CD4-positive, alpha-beta memory T cell (primary cell): ENCODE results near the gene SLC35G4. TPM values are rescaled to one million over a fixed set of nuclear protein-coding genes. Genes with fewer than 3 reads are reported as not detected.

Experiments used
- CTCF ChIA-PET: fragments of 350-600 bp; sonication (Branson Sonifier 250); formaldehyde crosslinking; loops from one replicate; lab custom pipeline; 2021; ENCODE audit warnings: inconsistent platforms; ENCODE audit not compliant: partially characterized antibody; lab: Charles Lee
- POLR2A ChIA-PET: fragments of 350-600 bp; sonication (Branson Sonifier 250); formaldehyde crosslinking; loops from one replicate; lab custom pipeline; 2021; ENCODE audit not compliant: partially characterized antibody; lab: Charles Lee
- DNase-seq, 5 donors: peaks; one replicate each; pipeline versions ENCODE4 v3.0.0 to v3.0.0-alpha.2; 2020 to 2022; ENCODE audit warnings: mixed read lengths in 1 of 5
- H3K27ac ChIP-seq: one replicate; pipeline ENCODE4 v1.7.0; 2013; ENCODE audit warnings: low read depth, low read length
- H3K27me3 ChIP-seq: 2 replicates; pipeline ENCODE4 v1.7.0; 2013; ENCODE audit warnings: mild to moderate bottlenecking, low read length, moderate library complexity; ENCODE audit not compliant: insufficient read depth
- H3K36me3 ChIP-seq: 2 replicates; pipeline ENCODE4 v1.7.0; 2013; ENCODE audit warnings: mild to moderate bottlenecking, low read length, moderate library complexity; ENCODE audit not compliant: insufficient read depth
- H3K4me1 ChIP-seq: 2 replicates; pipeline ENCODE4 v1.7.0; 2013; ENCODE audit warnings: mild to moderate bottlenecking, low read length, moderate library complexity; ENCODE audit not compliant: insufficient read depth
- H3K4me3 ChIP-seq, 2 donors: one replicate each; pipeline ENCODE4 v1.7.0; 2013; ENCODE audit warnings: low read length in 2 of 2, mild to moderate bottlenecking in 1 of 2
- H3K9me3 ChIP-seq, 2 donors: one replicate each; pipeline ENCODE4 v1.7.0; 2013; ENCODE audit warnings: low read length in 2 of 2, control low read depth in 1 of 2; ENCODE audit not compliant: control insufficient read depth in 1 of 2
- H3K27ac Mint-ChIP-seq, 7 donors: one replicate each; pipeline ENCODE4 v1.8.0; 2020 to 2021; ENCODE audit warnings: mixed read lengths in 7 of 7, mild to moderate bottlenecking in 6 of 7, inconsistent platforms in 3 of 7, moderate library complexity in 3 of 7
- H3K27me3 Mint-ChIP-seq, 2 donors: one replicate each; pipeline ENCODE4 v1.8.0; 2020 to 2021; ENCODE audit warnings: mixed read lengths in 2 of 2
- H3K36me3 Mint-ChIP-seq, 2 donors: one replicate each; pipeline ENCODE4 v1.8.0; 2020 to 2021; ENCODE audit warnings: mixed read lengths in 2 of 2, inconsistent platforms in 1 of 2, mild to moderate bottlenecking in 1 of 2
- H3K4me1 Mint-ChIP-seq, 4 donors: one replicate each; pipeline ENCODE4 v1.8.0; 2020 to 2021; ENCODE audit warnings: mixed read lengths in 4 of 4, mild to moderate bottlenecking in 1 of 4
- H3K4me3 Mint-ChIP-seq, 8 donors: one replicate each; pipeline ENCODE4 v1.8.0; 2020 to 2021; ENCODE audit warnings: mixed read lengths in 8 of 8, mild to moderate bottlenecking in 7 of 8, moderate library complexity in 6 of 8, inconsistent platforms in 3 of 8
- H3K9me3 Mint-ChIP-seq, 8 donors: one replicate each; pipeline ENCODE4 v1.8.0; 2020 to 2021; ENCODE audit warnings: mixed read lengths in 8 of 8, mild to moderate bottlenecking in 5 of 8, inconsistent platforms in 3 of 8, moderate library complexity in 1 of 8
- intact Hi-C: fragments of 100-400 bp; cut with micrococcal nuclease; formaldehyde crosslinking; loops from one replicate; pipeline ENCODE4 v1.15.1; 2023
- polyA plus RNA-seq, 2 donors: library from polyadenylated mRNA; unstranded; fragments of 300-500 nt; fragmentation: Illumina TruSeq; gene quantifications; one replicate each; pipeline ENCODE4 v1.2.3, GENCODE V29; 2021
- total RNA-seq, 2 experiments: library from RNA; stranded (reverse); gene quantifications; one replicate each; pipeline ENCODE4 v1.2.3, GENCODE V29; 2021

SLC35G4 gene
- total and polyA plus RNA-seq, 4 experiments from 2014 or later = not detected

- H3K4me1 ChIP-seq = peaks cover 11% of the 10 kb centered on the region
- Mint-ChIP-seq H3K4me3 (no peak overlapping the region), H3K4me1 (peaks cover 6 to 15% (median 11%) of the 10 kb centered on the region in 4 donors), H3K36me3 (no peaks in the 10 kb centered on the region), H3K9me3 (peaks cover 0 to 2% (median 0%) of the 10 kb centered on the region in 8 donors), H3K27ac (no peak overlapping the region), H3K27me3 (peaks cover 3 to 8% of the 10 kb centered on the region in 2 donors)
- H3K27ac ChIP-seq = no peak overlapping the region
- ChIA-PET CTCF (interaction anchor here (1.1 kb wide), 1 partner anchor 13 kb away, joined by 4 read pairs; no protein-coding TSS in a partner anchor), POLR2A (no interaction called here)
- H3K4me3 ChIP-seq = no peak overlapping the region
- intact Hi-C loops = no loop called here
- H3K36me3 ChIP-seq = no peaks in the 10 kb centered on the region
- no peak for DNase-seq
- H3K27me3 ChIP-seq = no peaks in the 10 kb centered on the region
- no peaks in the 10 kb centered on the region for H3K9me3 ChIP-seq
Observed at GRCh38 chr18:11572201-11572600, 37.2 kb upstream of the SLC35G4 start.

DNA sequence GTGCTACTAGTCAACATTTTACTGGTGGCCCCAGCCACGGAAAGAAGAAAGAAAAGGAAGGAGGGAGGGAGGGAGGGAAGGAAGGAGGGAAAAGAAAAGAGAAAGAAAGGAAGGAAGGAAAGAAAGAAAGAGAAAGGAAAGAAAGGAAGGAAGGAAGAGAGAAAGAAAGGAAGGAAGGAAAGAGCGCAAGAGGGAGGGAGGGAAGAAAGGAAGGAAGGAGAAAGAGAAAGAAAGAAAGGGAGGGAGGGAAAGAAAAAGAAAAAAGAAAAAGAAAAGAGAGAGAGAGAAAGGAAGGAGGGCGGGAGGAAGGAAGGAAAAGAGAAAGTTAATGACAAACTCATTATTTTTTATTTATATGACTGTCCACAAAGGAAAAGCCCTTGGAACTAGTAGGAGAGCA is 34.9 kb upstream of the SLC35G4 start:
- intact Hi-C loops = no loop called here
- H3K27ac Mint-ChIP-seq = peak overlapping the region in 1 of 7 donors; percentile 17
- peaks cover 0 to 2% (median 0%) of the 10 kb centered on the region in 8 donors for H3K9me3 Mint-ChIP-seq

DNA sequence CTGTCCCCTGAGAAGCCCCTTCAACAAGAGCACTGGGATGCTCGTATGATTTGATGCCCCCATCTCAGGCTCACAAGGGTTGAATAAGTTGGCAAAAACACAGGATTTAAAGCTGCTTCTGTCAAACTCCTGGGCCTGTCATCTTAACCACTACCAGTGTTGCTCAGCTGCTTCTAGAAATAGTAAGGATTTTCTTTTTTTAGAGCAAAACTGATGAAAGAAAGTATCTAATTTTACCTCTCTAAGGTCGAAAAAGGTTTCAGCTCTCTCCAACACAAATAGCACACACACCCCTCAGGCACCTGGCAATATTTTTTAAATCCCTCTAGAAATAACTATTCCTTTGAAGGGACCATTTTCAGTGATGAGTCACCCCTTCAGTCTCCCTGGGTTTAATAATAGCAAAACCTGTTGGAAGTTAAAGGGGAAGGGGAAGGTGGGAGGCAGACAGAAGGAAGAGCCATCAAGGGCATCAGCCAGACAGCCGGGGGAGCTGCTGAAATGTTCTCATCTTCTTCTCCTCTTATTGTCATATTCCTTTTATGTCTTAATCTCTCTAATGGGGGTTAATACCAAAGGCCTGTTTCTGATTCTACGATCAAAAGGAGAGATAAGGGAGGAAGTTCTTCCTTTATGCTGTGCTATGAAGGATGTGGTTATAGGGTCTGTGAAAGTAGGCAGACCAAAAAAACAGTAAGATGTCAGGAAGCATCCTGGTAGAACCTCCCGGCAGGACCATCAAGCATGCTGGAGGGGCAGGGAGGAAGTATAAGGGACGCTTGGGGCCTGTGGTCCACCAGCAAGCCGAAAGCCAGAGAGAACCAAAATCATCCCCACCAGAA is 31.9 kb upstream of the SLC35G4 start:
- H3K4me3 ChIP-seq = no peak overlapping the region
- peak overlapping the region in 5 of 7 donors; percentile 26 to 81 (median 48) for H3K27ac Mint-ChIP-seq
- intact Hi-C loops = no loop called here
- H3K9me3 ChIP-seq = no peaks in the 10 kb centered on the region
- no peaks in the 10 kb centered on the region for H3K36me3 ChIP-seq
- no peaks in the 10 kb centered on the region for H3K27me3 ChIP-seq
- H3K27me3 Mint-ChIP-seq = no peaks in the 10 kb centered on the region
- peaks cover 41% of the 10 kb centered on the region for H3K4me1 ChIP-seq
- ChIA-PET POLR2A (interaction anchor here (0.6 kb wide), 1 partner anchor 9 kb away, joined by 3 read pairs; no protein-coding TSS in a partner anchor), CTCF (no interaction called here)
- H3K36me3 Mint-ChIP-seq = no peaks in the 10 kb centered on the region
- H3K27ac ChIP-seq = no peak overlapping the region
- H3K4me1 Mint-ChIP-seq = peaks cover 30 to 51% (median 41%) of the 10 kb centered on the region in 4 donors
- H3K9me3 Mint-ChIP-seq = no peaks in the 10 kb centered on the region
- H3K4me3 Mint-ChIP-seq = peak overlapping the region in 7 of 8 donors; percentile 11 to 71 (median 58)
- DNase-seq = peak in 4 of 5 donors; percentile 10 to 24 (median 14)

More for the DNA sequence above, 34.9 kb upstream of the SLC35G4 start:
- Histone ChIP-seq H3K36me3 (no peaks in the 10 kb centered on the region), H3K4me1 (peaks cover 25% of the 10 kb centered on the region), H3K4me3 (no peak overlapping the region), H3K27ac (no peak overlapping the region), H3K27me3 (no peaks in the 10 kb centered on the region), H3K9me3 (no peaks in the 10 kb centered on the region)
- ChIA-PET CTCF (no interaction called here), POLR2A (no interaction called here)
- Mint-ChIP-seq H3K4me3 (no peak overlapping the region), H3K27me3 (peaks cover 2 to 3% of the 10 kb centered on the region in 2 donors), H3K4me1 (peaks cover 23 to 38% (median 29%) of the 10 kb centered on the region in 4 donors), H3K36me3 (no peaks in the 10 kb centered on the region)
- DNase-seq = no peak

DNA sequence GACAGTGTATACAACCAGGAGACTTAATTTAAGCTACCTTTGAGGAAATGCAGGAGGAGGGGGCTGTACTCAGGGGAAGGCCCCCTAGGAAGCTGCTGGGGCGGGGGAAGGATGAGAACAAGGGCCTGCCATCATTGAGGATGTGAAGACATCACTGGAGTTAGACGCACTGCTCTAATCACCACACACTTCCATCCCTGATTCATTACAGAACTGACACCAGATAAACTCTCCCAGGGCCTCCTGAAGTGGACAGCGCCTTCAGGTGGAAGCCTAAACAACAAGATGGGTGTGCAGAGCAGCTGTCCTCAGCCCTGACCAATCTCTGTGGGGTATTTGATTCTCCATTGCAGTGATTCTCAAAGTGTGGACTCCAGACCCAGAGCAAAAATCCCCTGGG is 30.6 kb upstream of the SLC35G4 start:
- no peaks in the 10 kb centered on the region for H3K9me3 ChIP-seq
- no peak overlapping the region for H3K4me3 ChIP-seq
- Mint-ChIP-seq H3K27me3 (no peaks in the 10 kb centered on the region), H3K4me1 (peaks cover 30 to 57% (median 41%) of the 10 kb centered on the region in 4 donors), H3K27ac (peak overlapping the region in 3 of 7 donors; percentile 24 to 27 (median 25)), H3K36me3 (no peaks in the 10 kb centered on the region), H3K9me3 (no peaks in the 10 kb centered on the region), H3K4me3 (peak overlapping the region in 3 of 8 donors; percentile 8 to 20 (median 19))
- no peaks in the 10 kb centered on the region for H3K36me3 ChIP-seq
- CTCF ChIA-PET = interaction anchor here (1.1 to 1.5 kb wide), 2 partner anchors 9 to 26 kb away, joined by 4 to 5 read pairs; no protein-coding TSS in a partner anchor
- intact Hi-C loops = no loop called here
- peaks cover 41% of the 10 kb centered on the region for H3K4me1 ChIP-seq
- DNase-seq = no peak
- POLR2A ChIA-PET = no interaction called here
- no peak overlapping the region for H3K27ac ChIP-seq
- H3K27me3 ChIP-seq = no peaks in the 10 kb centered on the region

DNA sequence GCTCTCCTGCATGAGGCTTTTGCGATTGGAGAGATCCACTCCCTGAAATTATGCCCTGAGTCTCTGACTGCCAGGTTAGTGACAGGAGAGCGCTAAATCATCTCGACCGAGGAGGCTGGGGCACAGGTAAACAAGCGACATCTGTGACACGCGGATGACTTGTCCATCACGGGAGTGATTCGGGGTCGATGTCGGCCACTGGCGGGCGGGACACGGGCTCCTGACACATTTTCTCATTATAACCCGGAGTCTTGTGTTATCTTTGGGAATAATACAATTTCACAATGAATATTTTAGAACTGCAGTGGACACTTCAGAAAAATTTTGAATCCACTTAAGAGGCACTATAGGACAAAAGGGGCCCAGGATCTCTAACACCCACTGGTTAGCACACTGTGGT is 29.5 kb upstream of the SLC35G4 start:
- intact Hi-C loops = no loop called here
- peak overlapping the region in 1 of 7 donors; percentile 56 for H3K27ac Mint-ChIP-seq
- CTCF ChIA-PET = interaction anchor here (1.5 kb wide), 1 partner anchor 27 kb away, joined by 5 read pairs; no protein-coding TSS in a partner anchor

DNA sequence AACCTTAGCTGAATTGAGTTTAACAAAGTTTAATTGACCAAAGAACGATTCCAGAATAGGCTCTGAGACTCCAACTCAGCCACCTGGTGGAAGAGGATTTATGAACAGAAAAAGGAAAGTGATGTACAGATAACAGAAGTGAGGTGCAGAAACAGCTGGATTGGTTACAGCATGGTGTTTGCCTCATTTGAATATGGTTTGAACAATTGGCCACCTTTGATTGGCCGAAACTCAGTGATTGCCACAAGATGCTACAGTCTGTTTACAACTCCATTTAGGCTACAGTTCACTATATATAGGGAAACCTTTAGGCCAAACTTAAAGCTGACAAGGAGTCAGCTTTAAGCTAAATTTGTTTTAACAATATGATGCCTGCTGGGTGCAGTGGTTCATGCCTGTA is 28.1 kb upstream of the SLC35G4 start:
- intact Hi-C loops = no loop called here

More for the DNA sequence above, 29.5 kb upstream of the SLC35G4 start:
- no peak for DNase-seq
- no peaks in the 10 kb centered on the region for H3K27me3 Mint-ChIP-seq
- no peak overlapping the region for H3K4me3 Mint-ChIP-seq
- Histone ChIP-seq H3K27ac (no peak overlapping the region), H3K9me3 (no peaks in the 10 kb centered on the region), H3K4me3 (no peak overlapping the region), H3K4me1 (peaks cover 41% of the 10 kb centered on the region), H3K27me3 (no peaks in the 10 kb centered on the region), H3K36me3 (no peaks in the 10 kb centered on the region)
- POLR2A ChIA-PET = no interaction called here
- H3K36me3 Mint-ChIP-seq = no peaks in the 10 kb centered on the region
- peaks cover 30 to 57% (median 40%) of the 10 kb centered on the region in 4 donors for H3K4me1 Mint-ChIP-seq
- no peaks in the 10 kb centered on the region for H3K9me3 Mint-ChIP-seq

DNA sequence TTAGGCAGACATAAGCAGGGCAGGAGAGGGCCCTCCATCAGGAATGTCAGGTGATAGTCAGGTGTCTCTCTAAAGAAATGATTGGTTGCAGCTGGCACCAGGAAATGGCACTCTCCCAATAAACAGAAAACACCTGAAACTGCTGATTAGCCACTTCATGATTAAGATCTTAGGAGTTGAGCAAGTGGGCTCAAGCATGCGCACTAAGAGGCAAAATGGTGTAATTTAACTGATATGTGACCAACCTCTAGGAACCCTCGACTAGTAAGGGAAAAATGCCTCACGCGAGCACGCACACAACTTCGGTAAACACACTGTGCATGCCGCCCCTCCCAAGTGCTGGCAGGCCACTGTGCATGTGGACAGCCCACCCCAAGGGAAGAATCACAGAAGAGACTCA is 23.8 kb upstream of the SLC35G4 start:
- Histone ChIP-seq H3K27ac (no peak overlapping the region), H3K9me3 (no peaks in the 10 kb centered on the region), H3K4me3 (no peak overlapping the region), H3K4me1 (peaks cover 38% of the 10 kb centered on the region), H3K27me3 (no peaks in the 10 kb centered on the region), H3K36me3 (no peaks in the 10 kb centered on the region)
- Mint-ChIP-seq H3K27ac (no peak overlapping the region), H3K4me3 (no peak overlapping the region), H3K27me3 (peaks cover 0 to 3% of the 10 kb centered on the region in 2 donors), H3K36me3 (no peaks in the 10 kb centered on the region), H3K9me3 (no peaks in the 10 kb centered on the region), H3K4me1 (peaks cover 24 to 40% (median 33%) of the 10 kb centered on the region in 4 donors)
- POLR2A ChIA-PET = no interaction called here
- intact Hi-C loops = no loop called here
- DNase-seq = no peak
- CTCF ChIA-PET = no interaction called here

More for the DNA sequence above, 28.1 kb upstream of the SLC35G4 start:
- Histone ChIP-seq H3K4me1 (peaks cover 44% of the 10 kb centered on the region), H3K4me3 (no peak overlapping the region), H3K27ac (no peak overlapping the region), H3K27me3 (no peaks in the 10 kb centered on the region), H3K9me3 (no peaks in the 10 kb centered on the region), H3K36me3 (no peaks in the 10 kb centered on the region)
- Mint-ChIP-seq H3K27ac (peak overlapping the region in 2 of 7 donors; percentile 7 to 15), H3K36me3 (no peaks in the 10 kb centered on the region), H3K27me3 (no peaks in the 10 kb centered on the region), H3K4me1 (peaks cover 28 to 59% (median 43%) of the 10 kb centered on the region in 4 donors), H3K4me3 (no peak overlapping the region), H3K9me3 (no peaks in the 10 kb centered on the region)
- CTCF ChIA-PET = interaction anchor here (0.7 to 2.4 kb wide), 5 partner anchors 10 to 63 kb away, joined by 3 to 5 read pairs (median 4); no protein-coding TSS in a partner anchor
- DNase-seq = no peak
- POLR2A ChIA-PET = no interaction called here
